Globus pallidus (tissue), 1 donor: ENCODE results near the gene MPP2.
"Not testable (repeated sequence)": the region's sequence is repeated elsewhere in the genome, so short reads cannot be mapped to it uniquely, and the experiment has no call there.

ENCODE experiments used
- DNase-seq: peaks from one replicate; pipeline ENCODE4 v3.0.0-alpha.2; 2015; ENCODE audit warnings: low spot score

The MPP2 gene, protein sequence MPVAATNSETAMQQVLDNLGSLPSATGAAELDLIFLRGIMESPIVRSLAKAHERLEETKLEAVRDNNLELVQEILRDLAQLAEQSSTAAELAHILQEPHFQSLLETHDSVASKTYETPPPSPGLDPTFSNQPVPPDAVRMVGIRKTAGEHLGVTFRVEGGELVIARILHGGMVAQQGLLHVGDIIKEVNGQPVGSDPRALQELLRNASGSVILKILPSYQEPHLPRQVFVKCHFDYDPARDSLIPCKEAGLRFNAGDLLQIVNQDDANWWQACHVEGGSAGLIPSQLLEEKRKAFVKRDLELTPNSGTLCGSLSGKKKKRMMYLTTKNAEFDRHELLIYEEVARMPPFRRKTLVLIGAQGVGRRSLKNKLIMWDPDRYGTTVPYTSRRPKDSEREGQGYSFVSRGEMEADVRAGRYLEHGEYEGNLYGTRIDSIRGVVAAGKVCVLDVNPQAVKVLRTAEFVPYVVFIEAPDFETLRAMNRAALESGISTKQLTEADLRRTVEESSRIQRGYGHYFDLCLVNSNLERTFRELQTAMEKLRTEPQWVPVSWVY

DNA sequence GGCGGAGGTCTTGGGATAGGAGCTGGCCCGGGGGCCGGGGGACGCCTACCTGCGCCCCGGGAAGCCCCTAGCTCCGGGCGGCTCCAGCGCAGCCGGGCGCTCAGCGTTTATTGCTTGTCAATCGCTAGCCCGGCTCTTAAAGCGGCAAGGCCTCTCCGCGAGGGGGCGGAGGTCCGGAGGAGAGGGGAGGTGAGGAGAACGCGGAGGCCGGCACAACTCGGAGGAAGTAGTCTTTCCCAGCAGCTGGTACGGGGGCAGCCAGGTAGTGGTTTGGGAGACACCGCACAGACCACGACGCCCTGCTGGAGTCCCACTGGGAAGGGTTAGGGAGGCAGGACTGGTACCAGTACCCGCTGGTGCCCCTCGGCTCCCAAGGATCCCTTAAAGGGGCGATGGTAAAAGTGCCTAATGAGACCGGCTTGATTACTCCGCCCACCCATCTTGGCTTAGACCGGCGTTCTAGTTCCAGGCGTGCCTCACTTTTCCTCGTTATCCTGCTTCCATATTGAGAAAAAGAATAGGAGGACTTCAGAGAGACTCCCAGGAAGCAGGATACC lies at the start of gene MPP2:
Gene MPP2 (minus strand): TSS at position 112 of the 557 bp plus-strand sequence. CDS start 3,076 bp downstream, outside the sequence.
- peak; percentile 88 for DNase-seq

DNA sequence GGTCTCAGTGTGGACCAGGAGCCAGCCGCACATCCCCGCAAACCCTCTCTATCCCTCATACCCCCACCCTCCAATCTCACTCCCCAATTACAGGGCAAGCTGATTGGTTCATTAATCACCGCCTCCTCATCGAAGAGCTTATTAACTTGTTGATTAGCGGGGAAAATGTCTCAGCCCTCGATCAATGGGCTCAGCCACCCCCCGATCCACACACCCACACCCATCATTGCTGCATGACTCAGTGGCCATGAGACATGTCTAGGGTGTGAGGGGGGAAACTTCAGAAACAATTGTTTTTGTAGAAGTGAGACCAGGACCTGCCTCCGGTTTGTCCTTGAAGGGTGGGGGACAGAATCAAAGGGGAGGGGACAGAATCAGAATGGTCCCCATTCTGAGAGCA lies 48.9 kb upstream of the MPP2 start:
- no peak for DNase-seq

DNA sequence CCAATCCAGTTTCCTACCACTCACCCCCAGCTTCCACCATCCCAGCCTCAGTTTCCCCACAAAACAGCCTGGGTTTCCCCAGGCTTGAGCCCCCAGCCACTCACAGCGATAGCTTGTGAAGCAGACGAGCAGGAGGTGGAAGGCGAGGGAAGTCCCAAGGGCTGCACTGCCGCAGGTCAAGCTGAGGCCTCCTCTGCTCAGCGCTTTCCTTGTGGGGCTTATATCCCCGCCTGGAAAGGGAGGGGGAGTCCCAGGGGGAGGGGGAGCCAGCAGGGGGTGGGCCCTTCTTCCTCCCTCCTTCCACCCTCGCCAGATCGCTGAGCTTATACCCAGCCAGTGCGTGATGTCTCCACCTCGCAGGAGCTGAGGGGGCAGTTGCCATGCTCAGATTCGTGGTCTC lies 46.4 kb upstream of the MPP2 start, which contains the start of gene PYY:
Gene PYY (minus strand): TSS at position 195 of the 400 bp plus-strand sequence. CDS start 457 bp downstream, outside the sequence.
- no peak for DNase-seq

DNA sequence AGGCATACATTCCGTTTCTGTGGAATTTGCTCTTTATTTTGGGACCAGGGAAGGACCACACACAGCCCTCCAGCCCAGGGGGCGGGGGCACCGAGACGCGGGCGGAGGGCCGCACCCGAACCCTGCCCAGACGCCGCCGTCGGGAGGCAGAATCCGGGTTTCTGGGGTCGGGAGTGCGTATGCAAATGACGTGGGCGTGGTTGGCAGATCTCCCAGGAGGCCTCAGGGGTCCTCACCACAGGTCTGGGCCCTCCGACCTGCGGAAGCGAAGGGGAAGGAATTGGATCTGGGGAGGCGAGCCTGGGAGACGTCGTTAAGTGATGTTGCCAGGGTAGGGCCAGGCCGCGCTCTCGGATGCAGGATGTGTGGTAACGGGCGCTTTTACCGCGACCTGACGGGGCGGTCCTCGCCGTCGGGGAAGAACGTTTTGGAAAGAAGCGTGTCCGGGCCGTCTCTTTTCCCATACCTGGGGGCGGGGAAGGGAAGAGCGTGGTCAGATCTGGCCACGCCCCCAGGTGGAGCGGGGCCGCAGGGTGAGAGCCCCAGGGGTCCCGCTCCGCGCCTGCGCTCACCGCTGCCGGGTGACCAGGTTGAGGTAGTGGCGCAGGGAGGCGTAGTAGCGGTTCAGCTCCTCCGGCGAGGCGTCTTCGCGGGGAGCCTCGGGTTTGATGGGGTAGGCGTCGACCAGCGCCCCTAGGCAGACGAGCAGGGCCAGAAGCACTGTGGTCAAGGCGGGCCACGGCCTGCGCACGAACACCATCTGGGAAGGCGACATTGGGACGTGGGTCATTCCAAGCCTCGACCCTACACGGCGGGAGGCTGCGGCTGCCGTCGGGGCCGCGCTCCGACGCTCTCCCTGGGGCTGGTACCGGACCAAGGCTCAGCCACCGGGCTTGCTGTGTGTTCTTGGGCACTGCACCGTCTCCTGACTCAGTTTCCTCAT lies 45.7 kb upstream of the MPP2 start:
- no peak for DNase-seq

DNA sequence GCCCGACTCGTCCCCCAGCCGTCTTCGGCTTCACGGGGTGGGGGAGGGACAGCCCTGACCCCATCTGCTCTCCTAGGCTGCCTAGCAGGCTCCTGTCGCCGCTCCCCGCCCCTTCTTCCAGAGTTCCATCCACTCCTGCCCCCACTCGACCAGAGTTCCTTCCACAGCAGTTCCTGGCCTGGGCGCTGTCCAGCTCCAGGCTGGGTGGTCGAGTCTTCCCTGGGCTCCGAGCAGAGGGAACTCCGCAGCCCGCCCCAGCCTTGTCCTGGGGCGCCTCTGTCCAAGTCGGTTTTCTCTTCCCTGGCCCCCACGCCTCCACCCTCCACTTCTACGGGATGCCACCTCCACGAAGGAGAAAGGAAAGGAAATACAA lies 45.0 kb upstream of the MPP2 start:
- DNase-seq: no peak

DNA sequence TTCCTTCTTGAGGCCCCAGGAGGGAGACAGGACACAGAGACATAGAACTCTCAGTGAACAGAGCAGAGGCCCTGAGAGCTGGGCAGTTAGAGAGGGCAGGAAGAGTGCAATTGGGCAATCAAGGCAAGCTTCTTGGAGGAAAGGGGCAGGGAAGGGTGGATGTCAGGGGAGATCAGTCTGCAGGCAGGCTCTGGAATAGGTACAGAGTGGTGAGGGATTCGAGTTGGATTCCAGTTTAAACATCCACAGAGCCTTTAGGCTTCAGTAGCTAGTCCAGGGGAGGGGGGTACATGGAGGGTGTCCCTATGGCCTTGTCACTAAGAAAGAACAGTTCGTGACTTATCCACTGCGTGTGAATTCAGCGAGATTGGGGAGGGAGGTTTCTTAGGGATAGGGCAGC lies 44.4 kb upstream of the MPP2 start:
- DNase-seq: no peak

DNA sequence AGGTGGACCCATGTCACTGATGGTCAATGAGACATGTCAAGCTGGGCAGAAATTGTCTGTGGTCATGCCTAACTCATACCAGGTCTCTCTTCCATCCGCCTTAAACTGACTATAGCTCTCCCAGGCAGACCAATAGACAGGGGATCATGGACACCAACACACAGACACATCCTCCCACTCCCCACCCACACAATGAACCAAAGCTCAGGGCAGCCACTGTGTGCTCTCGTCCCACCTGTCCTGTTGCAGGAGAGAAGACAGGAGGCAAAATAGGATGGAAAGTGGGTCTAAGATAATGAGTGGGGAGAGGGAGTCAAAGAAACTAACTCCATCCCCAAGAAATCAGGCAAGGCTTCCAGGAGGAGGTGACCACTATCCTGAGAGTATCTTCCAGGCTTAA lies 43.2 kb upstream of the MPP2 start:
- no peak for DNase-seq

DNA sequence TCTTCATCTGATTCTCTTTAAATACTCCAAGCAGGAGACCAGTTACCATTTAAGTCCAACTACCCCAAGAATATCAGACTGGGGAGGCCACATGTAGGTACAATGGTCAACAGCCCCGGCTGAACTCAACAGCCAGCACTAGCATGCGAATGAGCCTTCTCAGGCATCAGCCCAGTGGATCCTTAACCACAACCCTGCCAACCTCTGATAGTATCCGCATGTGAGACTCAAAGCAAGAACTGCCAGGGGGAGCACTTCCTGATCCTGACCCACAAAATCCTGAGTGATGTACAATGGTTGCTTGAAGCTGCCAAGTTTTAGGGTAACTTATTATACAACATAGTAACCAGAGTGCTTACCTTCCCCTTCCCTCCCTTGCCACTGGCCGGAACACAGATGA lies 42.4 kb upstream of the MPP2 start:
- DNase-seq: no peak

DNA sequence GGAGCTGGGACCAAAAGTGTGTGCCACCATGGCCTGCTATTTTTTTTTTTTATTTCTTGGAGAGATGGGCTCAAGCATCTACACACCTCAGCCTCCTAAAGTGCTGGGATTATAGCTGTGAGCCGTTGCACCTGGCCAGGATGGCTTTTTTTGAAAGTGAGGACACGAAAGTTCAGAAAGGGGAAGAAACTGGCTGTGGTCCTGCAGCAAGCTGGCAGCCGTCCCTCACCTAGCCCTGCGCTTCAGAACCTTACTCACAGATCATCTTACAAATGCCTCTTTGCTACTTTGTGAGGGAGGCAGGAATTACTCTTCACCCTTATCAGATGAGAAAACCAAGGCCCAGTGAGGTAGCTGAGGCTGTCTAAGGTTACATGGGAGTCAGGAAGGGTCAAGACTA lies 39.4 kb upstream of the MPP2 start:
- DNase-seq: no peak

DNA sequence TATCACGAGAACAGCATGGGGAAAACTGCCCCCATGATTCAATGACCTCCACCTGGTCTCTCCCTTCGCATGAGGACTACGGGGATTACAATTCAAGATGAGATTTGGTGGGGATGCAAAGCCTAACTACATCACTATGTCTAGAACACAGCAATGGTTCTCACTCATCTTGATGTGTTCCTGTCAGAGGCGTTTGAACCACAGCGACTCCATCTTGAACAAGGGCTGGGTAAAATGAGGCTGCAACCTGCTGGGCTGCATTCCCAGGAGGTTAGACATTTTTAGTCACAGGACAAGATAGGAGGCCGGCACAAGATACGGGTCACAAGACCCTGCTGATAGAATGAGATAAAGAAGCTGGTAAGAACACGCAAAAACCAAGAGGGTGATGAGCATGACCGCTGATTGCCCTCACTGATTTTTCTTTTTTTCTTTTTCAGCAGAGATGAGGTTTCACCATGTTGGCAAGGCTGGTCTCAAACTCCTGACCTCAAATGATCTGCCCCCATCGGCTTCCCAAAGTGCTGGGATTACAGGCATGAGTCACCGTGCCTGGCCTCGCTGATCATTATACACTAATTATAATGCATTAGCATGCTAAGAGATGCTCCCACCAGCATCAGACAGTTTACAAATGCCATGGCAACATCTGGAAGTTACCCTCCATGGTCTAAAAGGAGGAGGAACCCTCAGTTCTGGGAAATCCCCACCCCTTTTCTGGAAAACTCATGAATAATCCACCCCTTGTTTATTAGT lies 37.9 kb upstream of the MPP2 start:
- DNase-seq: no peak

DNA sequence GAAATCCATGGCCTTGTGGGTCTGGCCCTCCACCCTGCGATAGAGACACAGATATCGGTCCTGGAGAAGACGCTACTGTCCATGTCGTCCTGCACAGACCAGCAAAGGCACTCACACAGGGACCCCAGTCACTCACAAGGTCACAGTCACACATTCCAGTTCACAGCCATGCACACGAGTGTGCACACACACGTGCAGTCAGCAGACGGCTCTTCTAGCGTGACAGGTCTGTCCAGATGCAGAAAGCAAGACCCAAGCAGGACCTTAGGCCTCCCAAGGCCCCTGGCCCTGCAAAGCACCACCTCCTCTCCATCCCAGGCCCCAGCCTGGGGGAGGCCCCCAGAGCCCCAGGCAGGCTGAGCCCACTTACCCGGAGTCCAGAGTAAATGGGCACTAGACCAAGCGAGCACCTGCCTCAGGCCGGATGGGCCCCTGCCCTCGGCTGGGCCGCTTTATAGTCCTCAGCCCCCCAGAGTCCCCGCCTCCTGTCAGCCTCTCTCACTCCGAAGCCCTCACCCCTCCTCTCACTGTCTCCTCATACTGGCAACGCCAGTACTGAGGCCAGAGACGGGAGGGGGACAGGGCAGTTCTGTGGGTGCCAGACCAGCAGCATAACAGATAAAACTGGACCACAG lies 34.8 kb upstream of the MPP2 start, which contains the start of gene PPY:
Gene PPY (minus strand): TSS at position 426 of the 635 bp plus-strand sequence. CDS start 822 bp downstream, outside the sequence.
- no peak for DNase-seq

DNA sequence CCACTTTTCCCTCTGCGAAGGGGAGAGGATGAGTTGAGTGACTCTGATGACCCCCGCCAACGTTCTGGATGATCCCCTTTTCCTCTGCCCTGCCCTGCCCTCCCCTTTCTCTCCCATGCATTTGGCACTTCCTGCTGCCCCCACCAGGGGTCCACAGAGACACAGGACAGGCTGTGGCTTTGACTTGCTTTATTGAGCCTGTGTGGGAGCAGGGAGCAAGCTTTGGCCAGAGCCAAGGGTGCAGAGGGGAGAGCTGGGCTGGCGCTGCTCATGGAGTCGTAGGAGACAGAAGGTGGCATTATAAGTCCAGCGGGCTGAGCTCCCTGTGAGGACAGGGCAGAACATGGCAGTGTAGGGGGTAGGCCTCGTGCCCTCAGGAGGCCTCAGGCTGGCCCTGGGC lies 33.3 kb upstream of the MPP2 start:
- DNase-seq: no peak

DNA sequence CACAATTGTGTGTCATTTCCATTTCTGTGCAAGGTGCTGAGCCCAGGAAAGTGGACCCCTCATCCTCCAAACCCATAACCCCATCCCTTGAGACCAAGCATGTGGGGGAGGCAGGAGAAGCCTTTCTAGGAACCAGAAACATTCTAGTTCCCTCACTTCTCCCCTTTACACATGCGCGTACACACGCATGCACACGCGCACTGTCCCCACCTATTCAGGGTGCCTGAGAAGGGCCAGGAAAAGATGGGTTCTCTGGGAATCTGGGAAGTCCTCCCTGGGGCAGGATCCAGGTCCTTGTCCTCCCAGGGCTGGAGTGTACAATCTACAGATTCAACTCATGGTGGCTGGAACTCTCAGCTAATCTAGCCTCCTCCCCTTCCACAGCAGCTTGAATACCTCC lies 32.5 kb upstream of the MPP2 start:
- no peak for DNase-seq

DNA sequence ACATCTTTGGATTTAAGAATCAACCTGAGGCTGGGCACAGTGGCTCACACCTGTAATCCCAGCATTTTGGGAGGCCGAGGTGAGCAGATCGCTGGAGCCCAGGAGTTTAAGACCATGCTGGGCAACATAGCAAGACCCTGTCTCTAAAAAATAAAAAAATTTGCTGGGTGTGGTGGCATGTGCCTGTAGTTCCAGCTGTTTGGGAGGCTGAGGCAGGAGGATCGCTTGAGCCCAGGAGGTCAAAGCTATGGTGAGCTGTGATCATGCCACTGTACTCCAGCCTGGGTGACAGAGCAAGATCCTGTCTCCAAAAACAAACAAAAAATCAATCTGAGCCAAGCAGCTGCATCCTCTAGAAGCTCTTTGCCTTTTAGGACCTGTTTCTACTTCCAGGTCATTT lies 32.1 kb upstream of the MPP2 start:
- not testable (repeated sequence) for DNase-seq

DNA sequence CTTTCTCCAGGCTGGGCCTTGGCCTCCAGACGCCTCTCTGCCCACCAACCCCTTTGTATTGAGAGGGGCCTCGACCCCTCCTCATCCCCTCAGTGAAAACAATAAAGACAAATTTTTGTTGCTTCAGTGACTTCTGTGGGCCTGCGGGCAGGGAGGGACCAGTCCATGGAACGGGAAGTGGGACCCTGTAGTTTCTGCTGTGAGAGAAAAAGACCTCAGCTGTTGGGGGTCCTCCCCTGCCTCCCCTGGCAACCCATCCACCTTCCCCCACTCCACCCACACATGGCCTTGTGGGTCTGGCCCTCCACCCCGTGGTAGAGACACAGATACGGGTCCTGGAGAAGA lies 31.5 kb upstream of the MPP2 start:
- no peak for DNase-seq

DNA sequence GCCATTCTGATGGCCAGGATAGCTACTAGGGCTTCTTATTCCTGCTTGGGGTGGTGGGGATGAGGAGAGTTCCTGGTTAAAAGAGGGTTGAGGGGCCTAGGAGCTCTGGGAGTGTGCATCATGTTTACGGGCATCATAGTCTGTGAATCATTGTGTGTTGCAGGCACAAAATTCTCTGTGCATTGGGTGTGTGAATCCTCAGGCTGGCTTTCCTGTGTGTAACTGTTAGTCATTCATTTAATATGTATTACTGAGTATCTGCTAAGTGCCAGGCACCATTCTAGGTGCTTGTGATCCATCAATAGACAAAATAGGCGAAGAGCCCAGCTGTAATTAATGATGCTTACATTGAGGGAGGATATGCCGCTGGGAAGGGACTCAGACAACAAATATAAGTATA lies 29.1 kb upstream of the MPP2 start:
- no peak for DNase-seq

DNA sequence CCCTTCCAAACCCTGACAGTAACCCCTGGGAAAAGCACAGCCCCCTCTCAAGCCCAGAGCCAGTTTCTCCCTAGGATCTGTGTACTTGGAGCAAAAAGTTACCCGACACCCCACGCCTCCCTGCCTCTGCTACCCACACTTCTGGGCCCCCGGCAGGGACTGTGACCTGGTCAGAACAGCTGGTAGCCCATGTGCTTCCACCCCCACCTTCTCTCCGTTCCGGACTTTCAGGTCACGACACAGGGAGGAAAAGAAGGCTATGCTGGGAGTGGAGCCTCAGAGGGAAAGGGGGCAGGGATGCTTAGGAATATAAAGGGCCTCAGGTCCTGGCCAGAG lies 28.6 kb upstream of the MPP2 start:
- DNase-seq: no peak

DNA sequence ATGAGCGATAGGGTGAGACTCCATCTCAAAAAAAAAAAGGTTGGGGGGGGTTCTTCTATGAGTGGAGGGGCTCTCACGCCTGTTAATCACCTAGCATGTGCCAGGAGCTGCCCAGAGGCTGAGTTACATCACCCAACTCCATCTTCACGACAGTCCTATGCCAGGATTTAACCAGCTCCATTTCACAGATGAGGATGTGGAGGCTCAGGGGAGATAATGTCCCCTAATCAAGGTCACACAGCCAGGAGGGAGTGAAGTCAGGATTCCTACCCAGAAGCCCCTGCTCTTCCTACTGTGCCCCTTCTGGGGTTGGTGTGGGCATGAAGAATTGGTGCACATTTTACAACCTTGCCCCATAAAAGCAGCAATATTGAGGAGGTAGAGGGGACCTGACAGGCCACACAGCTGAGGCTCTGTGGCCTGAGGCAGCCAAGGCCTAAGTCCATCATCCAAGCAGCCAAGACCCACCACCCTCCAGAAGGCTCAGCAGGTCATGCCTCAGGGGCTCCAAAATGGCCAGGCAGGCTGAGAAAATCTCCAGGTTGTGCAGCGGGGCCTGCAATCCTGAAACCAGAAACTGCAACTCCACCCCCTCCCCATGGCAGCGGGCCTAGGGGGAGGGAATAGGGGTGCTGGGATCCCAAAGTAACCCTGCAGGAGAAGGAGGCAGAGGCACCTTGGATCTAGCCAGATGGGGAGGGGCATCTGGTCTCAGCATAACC lies 28.0 kb upstream of the MPP2 start:
- DNase-seq: no peak

DNA sequence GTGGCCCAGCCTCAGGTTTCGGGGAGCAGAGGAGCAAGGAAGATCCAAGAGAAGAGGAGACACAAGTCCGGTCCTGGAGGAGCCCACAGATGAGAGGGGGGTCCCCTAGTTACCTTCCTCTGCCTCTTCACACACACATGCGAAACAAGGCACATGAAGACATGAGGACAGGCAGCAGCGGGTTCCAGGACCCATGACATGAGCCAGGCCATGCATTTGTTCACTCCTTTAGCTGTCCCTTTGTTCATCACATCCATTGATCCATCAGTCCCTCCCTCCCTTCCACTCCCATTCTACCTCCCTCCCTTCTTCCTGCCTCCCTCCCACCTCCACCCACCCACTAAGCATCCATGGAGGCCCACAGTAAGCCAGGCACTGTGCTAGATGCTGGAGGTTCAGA lies 25.6 kb upstream of the MPP2 start:
- DNase-seq: no peak

DNA sequence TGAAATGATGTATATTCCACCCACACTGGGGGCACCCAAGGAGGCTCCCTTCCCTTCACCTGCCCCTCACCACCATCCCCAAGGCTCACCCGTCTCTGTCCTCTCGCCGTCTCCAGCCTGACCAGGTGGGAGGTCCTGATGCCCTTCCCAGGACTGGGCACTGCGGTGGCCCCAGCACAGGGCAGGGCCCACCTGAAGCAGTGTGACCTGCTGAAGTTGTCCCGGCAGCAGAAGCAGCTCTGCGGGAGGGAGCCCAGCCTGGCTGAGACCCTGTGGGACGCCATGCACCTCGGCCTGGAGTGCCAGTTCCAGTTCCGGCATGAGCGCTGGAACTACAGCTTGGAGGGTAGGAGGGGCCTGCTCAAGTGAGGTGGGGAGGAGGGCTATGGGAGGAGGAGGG lies 25.0 kb upstream of the MPP2 start:
- DNase-seq: no peak
